ENCODE measurements around the gene ZNF467. TPM values are rescaled to one million over a fixed set of nuclear protein-coding genes. Genes with fewer than 3 reads are reported as not detected.
A peak's percentile ranks its signal among the peaks of the same experiment; 100 is the strongest.

ZNF467 gene
- total and polyA plus RNA-seq, 3 donors from 2014 or later, result 2.4 to 3.3 (median 2.9) TPM

DNA sequence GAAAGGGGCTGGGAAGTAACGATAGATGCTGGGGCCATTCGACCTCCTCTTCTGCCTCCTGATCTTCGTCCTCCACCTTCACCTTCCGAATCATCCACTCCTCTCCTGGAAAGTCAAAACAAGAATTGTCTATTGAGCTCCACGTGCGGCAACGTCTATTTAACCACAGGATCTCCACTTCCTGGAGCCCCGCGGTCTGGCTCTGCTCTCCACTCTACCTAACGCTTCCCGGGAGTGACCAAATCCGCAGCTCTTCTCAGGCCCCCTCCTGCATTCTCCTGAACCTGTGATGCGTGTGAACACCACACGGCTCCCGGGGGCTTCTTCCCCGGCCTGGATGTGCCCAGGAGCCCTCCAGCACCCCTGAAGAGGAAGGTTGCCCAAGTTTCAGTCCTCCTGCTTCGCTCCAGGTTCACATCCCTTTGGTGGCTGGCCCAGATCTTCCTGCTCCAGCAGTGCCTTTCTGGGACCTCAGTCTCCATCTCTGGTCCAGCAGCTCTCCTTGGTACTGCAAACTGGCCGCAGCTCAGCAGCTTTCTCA is 7.2 kb downstream of the ZNF467 start:
- 42 to 59% methylated on average over 18 of the region's 18 CpGs for WGBS, 2 donors
- peaks cover 3% of the 10 kb centered on the region for H3K4me1 ChIP-seq
- intact Hi-C loops (cut with DNase I; ENCODE audit: low total_unique reads), result no loop called here
- DNase-seq, result no peak
- H3K27ac ChIP-seq, result no peak overlapping the region
- TF ChIP-seq POLR2A (IDR thresholded peaks at IDR 0.05), result no peak
- no peak for TF ChIP-seq CTCF (IDR thresholded peaks at IDR 0.05)
- H3K9me3 ChIP-seq, result no peaks in the 10 kb centered on the region
- H3K4me3 ChIP-seq, result peak overlapping the region in 1 of 2 donors; percentile 42
- no peaks in the 10 kb centered on the region for H3K36me3 ChIP-seq (ENCODE audit: low read depth, missing control alignments)
- no peaks in the 10 kb centered on the region for H3K27me3 ChIP-seq

DNA sequence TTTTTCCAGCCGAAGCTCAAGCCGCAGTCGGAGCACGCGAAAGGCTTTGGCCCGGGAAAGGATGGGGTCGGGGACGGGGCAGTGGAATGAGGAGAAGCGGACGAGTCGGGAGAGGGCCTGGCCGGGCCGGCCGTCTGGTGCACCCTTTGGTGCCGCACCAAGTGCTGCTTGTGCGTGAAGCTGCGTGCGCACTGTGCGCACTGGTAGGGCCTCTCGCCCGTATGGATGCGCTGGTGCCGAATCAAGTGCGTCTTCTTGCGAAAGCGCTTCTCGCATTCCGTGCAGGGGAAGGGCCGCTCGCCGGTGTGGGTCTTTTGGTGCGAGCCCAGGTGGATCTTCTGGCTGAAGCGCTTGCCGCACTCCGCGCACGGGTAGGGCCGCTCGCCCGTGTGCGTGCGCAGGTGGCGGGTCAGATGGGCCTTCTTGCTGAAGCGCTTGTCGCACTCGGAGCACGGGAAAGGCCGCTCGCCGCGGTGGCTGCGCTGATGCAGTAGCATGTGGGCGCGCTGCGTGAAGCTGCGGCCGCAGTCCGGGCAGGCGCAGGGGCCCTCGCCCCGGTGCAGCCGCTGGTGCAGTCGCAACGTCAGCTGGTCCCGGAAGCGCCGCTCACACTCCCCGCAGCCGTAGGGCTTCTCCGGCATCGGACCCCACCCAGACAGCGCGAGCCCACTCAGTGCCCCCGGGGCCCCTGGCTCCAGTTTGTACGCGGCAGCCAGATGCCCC is 7.8 kb downstream of the ZNF467 start:
- Histone ChIP-seq H3K4me1 (no peaks in the 10 kb centered on the region), H3K4me3 (peak overlapping the region; percentile 18 to 42), H3K27ac (no peak overlapping the region), H3K27me3 (no peaks in the 10 kb centered on the region), H3K36me3 (ENCODE audit: low read depth, missing control alignments) (no peaks in the 10 kb centered on the region), H3K9me3 (no peaks in the 10 kb centered on the region)
- no peak for TF ChIP-seq POLR2A (IDR thresholded peaks at IDR 0.05)
- TF ChIP-seq CTCF (IDR thresholded peaks at IDR 0.05), result no peak
- intact Hi-C loops (cut with DNase I; ENCODE audit: low total_unique reads), result no loop called here
- DNase-seq, result peak; percentile 32
- WGBS, 2 donors, result 51 to 58% methylated on average over 56 to 75 of the region's 76 CpGs

DNA sequence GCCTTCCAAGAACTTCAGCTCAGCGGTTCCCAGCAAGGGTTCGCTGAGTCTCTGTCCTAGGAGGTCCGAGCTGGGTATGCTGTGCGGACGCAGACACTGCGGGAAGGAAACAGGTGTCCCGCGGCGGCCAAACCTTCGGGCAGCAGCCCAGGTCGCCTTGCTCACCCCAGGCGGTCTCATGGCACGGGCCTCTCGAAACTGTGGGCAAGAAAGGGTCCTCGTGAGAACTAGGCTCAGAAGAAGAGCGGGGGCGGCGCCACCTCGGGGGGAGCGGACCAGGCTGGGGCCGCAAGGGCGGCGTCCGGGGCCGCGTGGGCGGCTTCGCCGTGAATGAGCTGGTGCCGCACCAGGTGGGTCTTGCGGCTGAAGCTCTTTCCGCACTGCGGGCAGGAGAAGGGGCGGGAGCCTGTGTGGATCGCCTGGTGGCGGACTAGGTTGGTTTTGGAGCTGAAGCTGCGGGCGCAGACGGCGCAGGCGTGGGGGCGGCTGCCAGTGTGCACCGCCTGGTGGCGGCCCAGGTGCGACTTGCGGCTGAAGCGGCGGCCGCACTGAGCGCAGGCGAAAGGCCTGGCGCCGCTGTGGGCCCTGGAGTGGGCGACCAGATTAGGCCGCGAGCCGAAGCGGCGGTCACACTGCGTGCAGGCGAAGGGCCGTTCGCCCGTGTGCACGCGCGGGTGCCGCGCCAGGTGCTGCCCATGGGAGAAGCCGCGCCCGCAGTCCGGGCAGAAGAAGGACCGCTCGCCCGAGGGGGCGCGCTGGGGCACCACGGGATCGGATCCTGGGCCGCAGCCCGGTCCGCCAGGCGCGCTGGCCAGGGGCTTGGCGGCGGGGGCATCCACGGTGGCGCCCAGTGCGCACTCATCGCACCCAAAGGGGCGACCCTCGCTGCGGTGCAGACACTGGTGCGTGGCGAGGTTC is 8.6 kb downstream of the ZNF467 start:
- no peaks in the 10 kb centered on the region for H3K36me3 ChIP-seq (ENCODE audit: low read depth, missing control alignments)
- no peaks in the 10 kb centered on the region for H3K9me3 ChIP-seq
- no peaks in the 10 kb centered on the region for H3K4me1 ChIP-seq
- TF ChIP-seq CTCF (IDR thresholded peaks at IDR 0.05) (no peak), POLR2A (IDR thresholded peaks at IDR 0.05) (no peak)
- H3K27me3 ChIP-seq, result no peaks in the 10 kb centered on the region
- WGBS, 2 donors, result 60 to 74% methylated on average over 40 to 89 of the region's 96 CpGs
- intact Hi-C loops (cut with DNase I; ENCODE audit: low total_unique reads), result no loop called here
- H3K4me3 ChIP-seq, result peak overlapping the region; percentile 18 to 42
- no peak overlapping the region for H3K27ac ChIP-seq
- DNase-seq, result no peak

- Histone ChIP-seq H3K4me1 (no peaks in the 10 kb centered on the region), H3K27ac (no peak overlapping the region), H3K4me3 (no peak overlapping the region), H3K27me3 (no peaks in the 10 kb centered on the region), H3K9me3 (no peaks in the 10 kb centered on the region), H3K36me3 (ENCODE audit: low read depth, missing control alignments) (no peaks in the 10 kb centered on the region)
- TF ChIP-seq CTCF (IDR thresholded peaks at IDR 0.05) (no peak), POLR2A (IDR thresholded peaks at IDR 0.05) (no peak)
- no peak for DNase-seq
- 67 to 74% methylated on average over 18 to 22 of the region's 22 CpGs for WGBS, 2 donors
- intact Hi-C loops (cut with DNase I; ENCODE audit: low total_unique reads), result no loop called here
Observed at GRCh38 chr7:149763563-149764240, 9.7 kb downstream of the ZNF467 start.

All from testis (tissue), 3 donors.